ENCODE results near the gene PRKN.

The PRKN gene

DNA sequence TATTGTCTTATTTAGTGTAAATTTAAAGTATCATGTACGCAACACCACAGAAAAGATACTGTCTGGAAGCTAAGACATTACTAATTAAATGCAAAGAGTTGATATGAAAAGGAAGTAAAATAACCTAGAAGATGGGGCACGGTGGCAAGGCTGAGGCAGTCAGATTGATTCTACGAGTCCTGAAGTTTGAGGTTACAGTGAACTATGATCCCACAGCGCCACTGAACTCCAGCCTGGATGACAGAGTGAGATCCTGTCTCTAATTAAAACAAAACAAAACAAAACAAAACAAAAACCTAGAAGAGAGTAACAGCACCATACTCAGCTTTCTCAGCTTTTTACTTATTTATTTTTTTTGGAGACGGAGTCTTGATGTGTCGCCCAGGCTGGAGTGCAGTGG lies 199.0 kb downstream of the PRKN start:
- no peak for DNase-seq

DNA sequence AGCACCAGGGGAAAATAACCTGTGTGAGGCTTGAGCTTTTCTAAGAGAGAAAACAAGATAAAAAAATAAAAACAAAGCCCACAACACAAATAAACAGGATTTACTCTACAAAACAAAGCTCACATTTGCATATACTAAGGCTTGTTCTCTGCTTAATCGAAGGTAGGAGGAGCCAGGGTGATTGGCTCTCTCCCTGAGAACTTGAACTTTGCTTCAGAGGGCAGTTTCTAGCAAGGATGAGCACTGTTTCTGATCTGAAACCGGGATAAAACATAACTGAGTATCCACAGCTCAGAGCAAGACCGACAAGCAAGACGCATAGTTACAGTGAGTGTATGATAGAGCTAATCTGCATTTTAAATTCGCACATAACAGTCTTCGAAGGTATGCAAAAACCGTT lies 200.6 kb downstream of the PRKN start:
- no peak for DNase-seq

DNA sequence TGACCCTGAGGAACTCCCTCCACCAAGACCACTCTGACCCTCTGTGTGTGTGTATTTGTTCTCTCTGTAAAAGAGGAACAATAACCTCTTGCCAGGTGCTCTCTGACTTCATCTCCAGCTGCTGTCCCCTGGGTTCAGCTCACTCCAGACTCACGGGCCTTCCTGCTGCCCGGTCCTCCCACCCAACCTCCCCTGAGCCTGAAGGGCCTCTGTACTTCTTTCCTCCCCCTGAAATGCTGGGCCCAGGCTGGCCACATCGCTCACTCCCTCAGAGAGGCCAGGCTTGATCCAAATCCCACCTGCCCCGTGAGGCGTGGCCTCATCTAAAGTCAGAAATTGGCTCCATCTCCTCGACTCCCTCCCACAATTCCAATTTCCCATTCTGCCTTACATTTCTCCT lies 202.4 kb downstream of the PRKN start:
- DNase-seq, result no peak

DNA sequence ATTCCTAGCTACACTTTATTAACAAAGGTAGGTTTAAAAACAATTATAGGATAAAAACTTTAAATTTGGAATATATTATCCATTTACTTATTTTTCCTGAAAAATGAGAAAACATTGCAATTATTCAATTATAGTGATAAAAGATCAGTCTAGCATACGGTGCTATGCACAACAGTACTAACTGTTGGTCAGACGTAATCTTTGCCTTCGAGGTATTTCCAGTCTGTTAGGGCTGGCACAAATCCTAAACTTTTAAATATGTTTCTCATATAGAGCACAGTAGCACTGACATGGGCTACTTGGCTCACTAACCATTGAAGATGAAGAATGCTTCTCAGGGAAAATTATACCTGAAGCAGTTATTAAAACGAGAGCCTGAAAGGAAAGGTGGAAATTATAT lies 214.8 kb downstream of the PRKN start:
- DNase-seq, result no peak

DNA sequence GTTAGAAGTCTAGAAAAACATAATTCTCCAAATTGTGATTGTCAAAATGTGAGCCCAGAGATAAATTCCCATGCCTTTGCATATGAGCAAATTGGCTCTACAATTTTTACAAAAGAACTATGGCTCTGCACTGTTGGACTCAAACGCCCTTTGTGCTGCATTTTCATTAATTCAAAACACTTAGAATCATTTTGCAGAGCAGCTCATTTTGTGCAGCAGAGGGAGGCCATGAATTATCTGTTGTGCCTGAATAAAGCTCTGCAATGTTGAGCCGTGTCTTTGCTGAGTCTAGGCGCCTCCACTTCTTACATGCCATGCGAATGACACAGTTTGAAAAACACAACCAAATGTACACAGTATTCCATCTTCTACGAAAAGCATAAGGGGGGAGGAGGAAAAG lies 230.2 kb downstream of the PRKN start:
- DNase-seq, result no peak

DNA sequence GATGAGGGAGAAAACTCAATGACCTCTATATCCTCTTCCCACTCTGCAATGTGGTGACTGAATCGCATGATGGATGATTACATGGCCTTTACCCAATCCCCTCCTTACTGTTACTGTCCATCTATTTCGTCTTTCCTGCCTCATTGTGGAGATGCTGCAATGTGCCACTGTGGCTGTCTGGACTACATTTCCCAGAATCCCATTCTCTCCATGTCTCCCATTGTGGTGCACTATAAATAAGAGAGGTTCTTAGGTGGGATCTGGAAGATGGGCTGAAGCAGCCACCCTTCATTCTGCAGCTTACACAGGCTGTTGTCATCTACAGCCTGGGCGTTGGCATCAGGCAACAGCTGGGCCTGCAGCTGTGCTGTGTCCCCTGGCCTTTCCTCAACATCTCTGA lies 233.6 kb downstream of the PRKN start:
- DNase-seq, result no peak

DNA sequence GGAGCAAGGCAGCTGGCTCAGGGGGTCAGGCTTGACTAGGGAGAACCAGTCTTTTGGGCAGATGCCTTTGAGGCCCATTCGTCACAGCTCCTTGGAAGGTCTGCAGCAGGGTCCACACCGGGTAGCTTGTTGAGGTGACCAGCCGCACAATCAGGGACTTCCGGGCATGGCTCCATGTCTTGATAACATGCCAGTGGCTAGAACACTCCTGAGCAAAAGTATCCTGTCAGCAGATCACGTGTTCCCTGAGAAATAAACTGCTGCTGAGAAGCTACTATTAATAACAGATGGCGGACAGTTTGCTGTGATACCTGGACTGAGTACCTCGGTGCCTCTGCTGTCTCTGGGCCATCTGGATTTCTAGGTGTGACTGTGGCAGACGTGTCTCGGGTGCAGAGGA lies 235.9 kb downstream of the PRKN start:
- DNase-seq, result no peak

DNA sequence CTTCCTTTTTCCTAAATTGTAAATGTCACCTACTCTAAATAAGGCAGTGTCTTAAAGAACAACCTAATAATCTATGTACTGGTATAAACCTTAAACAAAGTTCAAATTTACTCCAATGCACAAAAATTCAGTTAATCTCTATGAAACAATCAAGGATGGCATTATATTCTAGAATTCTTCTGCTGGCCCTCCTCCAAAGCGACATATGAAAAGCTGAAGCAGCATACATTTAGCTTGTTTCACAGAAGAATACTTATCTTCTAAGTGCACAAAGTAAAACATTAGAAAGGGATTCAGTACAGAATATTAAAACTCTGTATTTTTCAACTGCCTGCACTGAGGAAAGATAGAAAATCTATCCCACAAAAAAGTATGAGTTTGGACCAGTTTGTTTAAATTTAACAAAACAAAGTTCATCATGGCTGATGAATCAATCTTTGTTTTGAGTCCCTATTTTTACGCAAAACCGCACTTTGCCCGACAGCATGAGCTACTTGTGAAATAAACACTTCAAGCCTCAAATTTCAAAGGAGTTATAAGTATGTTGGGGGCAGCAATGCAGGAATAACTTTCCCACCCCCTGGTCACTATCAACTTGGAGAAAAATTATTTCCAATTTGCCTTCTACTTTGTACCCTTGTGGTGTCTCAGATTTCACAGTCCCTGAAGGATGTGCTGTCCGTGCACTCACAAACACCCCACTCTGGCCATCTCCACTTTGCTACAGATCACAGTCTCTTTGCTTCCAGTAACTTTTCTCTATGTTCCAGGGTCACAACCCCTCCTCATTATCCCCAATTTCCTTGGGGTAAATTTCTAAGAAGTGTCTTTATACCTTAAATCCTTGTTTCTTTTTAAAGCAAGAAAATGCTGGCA lies 238.2 kb downstream of the PRKN start:
- no peak for DNase-seq

DNA sequence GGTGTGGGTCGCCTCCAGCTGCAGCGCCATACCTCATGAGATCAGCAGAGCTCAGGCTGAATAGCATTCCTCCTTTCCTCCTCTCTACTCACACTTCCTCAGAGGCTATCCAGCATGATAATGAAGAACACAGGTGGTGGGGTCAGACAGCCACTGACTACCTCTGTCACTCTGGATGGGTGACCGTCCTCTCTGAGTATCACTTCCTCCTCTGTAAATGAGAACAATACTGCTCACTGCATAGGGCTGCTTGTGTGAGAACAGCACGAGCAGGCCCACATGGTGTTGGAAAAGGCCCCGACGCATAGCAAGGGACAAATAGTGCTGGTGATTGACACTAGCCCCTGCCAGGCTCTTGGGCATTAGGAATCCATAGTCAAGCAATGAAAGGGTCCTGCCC lies 239.1 kb downstream of the PRKN start:
- no peak for DNase-seq

DNA sequence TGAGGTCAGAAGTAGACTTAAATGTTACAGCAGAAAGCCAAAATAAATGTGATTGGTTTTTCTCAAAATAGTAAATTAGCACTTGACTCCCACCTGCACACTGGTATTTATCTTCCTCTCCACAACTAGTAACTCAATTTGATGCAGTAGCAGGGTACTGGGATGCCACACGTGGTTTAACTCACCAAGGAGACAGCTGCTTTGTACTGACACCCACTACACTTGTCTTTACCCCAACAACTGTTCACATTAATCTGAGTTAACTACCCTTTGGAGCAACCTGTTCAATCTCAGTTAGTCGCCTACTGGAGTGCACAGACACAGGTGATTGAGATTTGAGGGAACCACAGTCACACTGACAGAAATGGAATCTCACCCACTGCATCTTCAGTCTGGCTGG lies 242.1 kb downstream of the PRKN start:
- DNase-seq, result no peak

DNA sequence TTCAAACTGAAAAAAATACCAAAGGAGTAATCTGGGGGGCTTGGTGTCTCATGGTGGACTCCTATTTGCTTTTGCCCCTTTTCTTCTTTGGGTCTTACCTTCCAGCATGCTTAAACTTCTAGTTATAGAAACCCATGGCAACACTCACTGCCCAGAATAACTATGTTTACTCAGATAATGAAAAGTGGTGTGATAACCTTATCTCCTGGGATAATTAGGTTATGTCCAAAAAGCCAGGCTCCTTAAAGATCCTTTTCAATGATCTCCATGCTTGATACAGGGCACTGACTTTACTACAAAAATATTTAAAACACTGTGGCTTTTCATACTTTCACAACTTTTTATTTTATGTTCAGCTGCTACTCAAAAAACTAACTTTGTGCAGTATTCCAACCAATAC lies 245.6 kb downstream of the PRKN start:
- no peak for DNase-seq

DNA sequence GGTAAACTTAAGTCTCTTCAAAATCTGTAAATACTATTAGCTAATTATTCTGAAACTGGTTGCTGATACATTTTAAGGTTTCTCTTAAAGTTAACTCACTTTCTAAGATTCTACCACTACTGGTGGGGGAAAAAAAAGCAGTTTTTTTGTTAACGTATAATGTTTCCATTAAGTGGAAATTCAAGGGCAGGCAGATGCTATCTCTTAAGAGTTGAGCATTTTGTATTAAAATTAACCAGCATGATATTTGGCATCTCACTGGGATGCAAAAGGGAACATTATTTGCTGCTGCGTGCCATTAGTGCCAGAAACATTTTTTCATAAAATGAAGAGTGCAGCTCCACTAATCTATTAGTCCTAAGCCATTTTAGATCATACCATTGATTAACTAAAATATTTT lies 246.2 kb downstream of the PRKN start:
- no peak for DNase-seq

DNA sequence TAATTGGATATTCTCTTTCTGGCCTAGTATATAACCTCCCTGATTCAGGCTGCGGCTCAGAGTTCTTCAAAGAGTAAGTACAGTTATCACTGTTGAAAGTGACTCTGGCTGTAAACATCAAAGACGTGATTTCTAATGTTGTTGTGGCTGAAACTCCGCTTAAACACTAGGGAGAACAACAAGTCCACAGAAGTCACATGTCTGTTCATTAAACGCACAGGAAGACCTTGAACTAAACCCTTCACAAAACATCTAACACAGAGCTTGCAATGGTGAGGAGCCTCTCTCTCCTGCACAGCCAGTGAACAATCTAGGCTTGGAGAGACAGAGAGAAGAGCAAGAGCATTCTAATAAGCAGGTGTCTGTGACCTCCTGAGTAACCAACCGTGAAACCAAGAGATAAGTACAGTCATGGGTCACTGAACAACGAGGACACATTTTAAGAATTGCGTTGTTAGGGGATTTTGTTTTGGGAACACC lies 249.3 kb downstream of the PRKN start:
- DNase-seq, result no peak

DNA sequence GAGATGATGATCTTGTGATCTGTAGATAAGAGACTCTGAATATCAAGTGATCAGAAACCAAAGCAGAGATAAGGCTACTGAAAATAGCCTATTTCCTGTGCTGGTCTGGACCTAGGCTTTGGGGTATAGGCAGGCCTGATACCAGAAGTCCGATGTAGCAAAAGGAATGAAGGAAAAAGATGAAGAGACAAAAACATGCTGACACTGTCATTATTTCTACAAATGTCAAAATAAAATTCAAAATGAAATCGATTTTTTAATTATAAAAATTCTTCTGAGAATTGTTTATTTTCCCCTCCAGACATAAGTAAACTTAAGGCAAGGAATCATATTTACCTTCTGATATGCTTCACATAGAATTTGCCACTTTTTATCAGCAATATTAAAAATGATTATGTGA lies 252.8 kb downstream of the PRKN start:
- DNase-seq, result no peak

DNA sequence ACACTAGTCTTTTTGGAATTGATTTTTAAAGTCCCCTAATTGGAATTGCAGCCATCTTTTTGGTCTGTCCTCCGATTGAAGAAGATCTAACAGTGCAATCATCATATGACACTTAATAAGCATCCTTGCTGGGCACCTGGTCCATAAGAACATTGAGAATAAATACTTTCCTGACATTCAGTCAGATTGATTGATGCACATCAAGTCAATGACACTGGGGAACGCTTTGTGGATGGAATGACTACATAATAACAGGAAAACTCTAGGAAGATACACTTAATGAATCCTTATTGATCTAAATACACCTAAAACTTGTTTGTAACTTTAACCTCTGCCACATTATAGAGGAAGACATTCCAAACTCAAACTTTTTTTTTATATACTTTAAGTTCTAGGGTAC lies 255.7 kb downstream of the PRKN start:
- no peak for DNase-seq

DNA sequence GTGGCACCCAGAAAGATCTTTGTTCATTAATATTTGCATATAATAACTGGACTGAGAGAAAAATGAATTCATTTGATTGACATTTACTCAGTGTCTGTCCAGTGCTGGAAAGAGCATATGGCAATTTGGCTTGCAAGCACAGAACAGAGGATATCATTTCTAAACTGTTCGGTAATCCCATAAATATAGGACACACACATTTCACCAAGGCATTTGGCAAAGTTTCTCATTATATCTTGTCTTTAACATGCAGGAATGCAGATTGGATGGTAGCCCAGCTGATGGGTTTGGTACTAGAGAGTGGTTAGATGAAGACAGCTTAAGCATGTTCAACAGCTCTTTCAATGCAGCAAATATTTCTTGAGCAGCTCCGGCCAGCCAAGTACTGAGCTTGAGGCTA lies 259.2 kb downstream of the PRKN start:
- no peak for DNase-seq

DNA sequence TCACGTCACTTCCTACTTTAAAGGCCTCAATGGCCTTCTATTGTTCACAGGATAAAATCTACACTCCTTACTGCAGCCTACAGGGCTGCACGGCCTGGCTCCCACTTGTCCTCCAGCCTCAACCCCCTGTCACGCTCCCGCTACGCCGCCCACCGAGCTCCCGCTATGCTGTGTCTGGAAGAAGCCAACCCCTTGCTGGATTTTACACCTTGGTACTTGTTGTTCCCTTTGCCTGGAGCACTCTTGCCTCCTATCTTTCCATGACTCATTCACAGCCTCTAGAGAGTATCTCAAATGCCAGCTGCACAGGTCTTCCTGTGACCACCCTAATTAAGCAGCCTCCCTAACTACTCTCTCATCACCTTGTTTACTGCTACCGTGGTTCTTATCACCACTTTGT lies 259.9 kb downstream of the PRKN start:
- DNase-seq, result no peak

DNA sequence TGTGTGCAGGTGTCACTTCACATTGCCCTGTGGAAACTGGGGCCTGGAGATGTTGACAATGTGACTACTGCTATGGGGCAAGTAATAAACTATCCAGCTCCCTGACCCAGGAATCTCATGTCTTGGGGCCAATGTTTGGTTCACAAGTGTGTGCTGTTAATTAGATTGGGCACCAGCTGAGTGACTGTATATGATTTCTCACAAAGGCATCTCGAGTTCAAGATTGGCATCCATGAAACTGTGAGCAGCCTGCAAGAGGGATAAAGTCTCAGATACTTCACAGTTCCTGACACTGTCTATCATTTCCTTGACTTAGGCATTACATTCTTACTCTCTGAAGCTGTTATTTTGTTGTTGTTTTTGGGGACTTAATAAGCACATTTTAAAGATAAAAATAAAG lies 264.0 kb downstream of the PRKN start:
- DNase-seq, result no peak

DNA sequence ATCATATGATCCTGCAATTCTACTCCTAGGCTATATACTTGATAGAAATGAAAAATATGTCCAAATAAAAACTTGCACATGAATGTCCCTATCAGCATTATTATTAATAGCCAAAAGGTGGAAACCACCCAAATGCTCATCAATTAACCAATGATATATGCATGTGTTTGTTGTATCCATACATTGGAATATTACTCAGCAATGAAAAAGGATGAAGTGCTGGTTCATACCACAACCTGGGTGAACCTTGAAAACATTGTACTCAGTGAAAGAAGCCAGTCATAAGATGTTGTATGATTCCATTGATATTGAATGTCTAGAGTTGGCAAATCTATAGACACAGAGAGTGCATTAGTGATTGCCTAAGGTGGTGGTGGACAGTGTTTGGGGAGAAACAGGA lies 267.6 kb downstream of the PRKN start:
- DNase-seq, result no peak

DNA sequence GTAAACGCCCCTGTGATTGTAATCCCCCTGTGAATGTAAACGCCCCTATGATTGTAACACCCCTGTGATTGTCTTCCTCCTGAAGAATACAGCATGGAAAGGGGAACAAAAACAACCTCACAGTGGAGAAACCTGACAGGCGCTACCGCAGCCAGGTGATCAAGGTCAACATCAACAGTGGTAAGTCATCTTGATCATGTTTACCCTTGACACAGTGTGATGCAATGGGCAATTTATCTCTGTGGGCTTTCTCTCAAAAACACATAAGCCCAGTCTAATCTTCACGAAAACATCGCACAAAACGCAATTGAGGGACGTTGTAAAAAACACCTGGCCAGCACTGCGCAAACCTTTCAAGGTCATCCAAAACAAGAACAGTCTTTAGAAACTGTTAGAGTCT lies 277.2 kb downstream of the PRKN start:
- no peak for DNase-seq

DNA sequence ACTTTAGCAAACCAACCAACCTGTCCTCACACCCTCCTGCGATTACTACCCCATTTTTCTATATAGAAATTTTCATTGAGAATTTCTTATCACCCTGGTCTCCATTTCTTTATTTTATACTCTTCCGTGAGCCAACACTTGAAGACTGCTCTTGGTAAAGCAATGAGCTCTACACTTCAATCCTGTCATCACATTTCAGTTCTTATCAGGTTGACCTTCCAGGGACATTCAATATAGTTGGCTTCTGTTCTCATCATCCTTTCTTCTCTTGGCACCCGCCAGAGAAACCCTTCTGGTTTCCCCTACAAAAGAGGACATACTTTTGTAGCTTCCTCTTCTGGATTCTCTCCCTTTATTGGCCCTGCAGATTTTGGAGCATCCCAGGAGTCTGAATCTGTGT lies 279.3 kb downstream of the PRKN start:
- DNase-seq, result no peak

DNA sequence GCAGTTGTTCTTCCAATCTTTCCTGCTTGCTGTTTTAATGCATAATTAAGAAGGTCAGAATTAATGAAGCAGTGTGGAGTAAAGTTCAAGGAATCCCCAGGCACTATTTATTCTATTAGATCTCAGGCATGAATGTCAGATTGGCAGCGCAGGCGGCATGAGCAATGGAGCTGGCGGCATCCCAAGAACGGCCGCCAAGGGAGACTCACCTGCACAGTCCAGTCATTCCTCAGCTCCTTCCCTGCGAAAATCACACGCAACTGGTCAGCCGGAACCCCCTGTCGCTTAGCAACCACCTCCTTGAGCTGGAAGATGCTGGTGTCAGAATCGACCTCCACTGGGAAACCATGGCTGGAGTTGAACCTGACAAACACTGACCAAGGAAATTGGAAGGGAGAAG lies 284.5 kb downstream of the PRKN start:
- DNase-seq, result no peak

DNA sequence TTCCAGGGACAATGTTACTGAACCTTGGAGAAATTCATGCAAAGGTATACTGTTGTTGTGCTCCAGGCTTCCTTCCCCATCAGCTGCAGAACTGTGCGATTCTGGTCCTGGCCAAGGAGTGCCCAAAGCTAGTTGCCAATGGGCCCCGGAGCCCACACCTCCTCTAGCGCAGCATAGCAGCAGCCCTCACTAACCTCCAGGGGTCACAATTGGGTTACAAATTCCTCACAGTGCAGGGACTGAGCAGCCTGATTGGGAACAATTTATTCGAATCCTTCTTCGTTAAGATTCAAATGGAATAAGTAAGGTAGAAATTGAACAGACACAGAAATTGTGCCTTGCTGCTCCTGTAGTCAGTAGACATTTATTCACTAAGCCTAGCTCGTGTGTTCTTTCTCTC lies 284.9 kb downstream of the PRKN start:
- DNase-seq, result no peak

DNA sequence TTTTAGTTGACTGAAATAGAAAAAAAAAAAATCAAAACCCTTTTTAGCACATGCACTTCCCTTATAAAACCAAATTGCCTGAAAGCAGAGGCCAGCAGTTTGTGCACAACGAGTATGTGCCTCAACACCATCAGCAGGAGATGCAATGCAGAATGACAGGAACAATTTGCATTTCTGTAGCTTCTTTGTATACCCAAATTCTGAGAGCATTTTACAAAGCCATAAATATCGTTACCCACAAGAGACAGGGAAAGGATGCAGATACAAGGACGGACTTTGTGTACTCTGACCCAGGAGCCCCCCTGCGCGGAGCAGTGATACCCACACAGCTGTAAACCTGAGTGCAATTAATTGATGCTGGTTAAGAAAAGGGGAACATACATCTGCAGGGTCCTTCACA lies 285.6 kb downstream of the PRKN start:
- no peak for DNase-seq

DNA sequence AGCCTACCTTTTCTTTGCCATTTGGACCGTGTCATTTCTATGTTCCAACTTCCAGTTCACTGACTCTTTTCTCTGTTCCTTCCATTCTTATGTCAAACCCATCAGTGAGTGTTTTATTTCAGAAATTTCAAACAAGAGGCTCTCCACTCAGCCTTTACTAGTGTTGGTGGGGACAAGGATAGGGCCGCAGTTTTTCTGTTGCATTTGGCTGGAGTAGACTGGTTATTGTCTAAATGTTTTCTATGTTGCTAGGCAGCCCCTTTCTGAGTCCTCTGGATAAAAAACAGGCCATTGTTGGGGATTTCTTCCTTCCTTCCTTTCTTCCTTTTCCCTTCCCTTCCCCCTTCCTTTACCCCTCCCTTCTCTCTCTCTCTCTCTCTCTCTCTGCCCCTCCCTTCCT lies 288.6 kb downstream of the PRKN start:
- DNase-seq, result no peak

All from CD4-positive, alpha-beta T cell treated with Interleukin-4 for 4 hours (primary cell).